HG03060 (cell line): Measurements from ENCODE around the gene IQGAP2.
"Not testable (repeated sequence)": the region's sequence is repeated elsewhere in the genome, so short reads cannot be mapped to it uniquely, and the experiment has no call there.

Source experiments
- ATAC-seq: cut with Tn5 transposase; IDR thresholded peaks from one replicate; pipeline ENCODE4 v1.9.1; 2021; ENCODE audit warnings: low read depth, moderate number of reproducible peaks; ENCODE audit not compliant: unreplicated experiment

Gene IQGAP2

GRCh38 chr5:76402886-76403765 lies at the start of gene IQGAP2:
Gene IQGAP2, plus strand, starts transcription at chr5:76403285. Its CDS starts 261 bp downstream, at chr5:76403546.
- peak; percentile 45 for ATAC-seq

- ATAC-seq, result no peak
These were observed 46.2 kb upstream of the IQGAP2 start for GRCh38 chr5:76356887-76357286.

GRCh38 chr5:76363352-76364225 lies 39.5 kb upstream of the IQGAP2 start:
- no peak for ATAC-seq

- ATAC-seq, result no peak
These were observed 38.9 kb upstream of the IQGAP2 start for GRCh38 chr5:76364226-76364589.

GRCh38 chr5:76365561-76365960 lies 37.5 kb upstream of the IQGAP2 start:
- ATAC-seq, result no peak

GRCh38 chr5:76366596-76366995 lies 36.5 kb upstream of the IQGAP2 start:
- ATAC-seq, result no peak

GRCh38 chr5:76367623-76368371 lies 35.3 kb upstream of the IQGAP2 start:
- no peak for ATAC-seq

- no peak for ATAC-seq
These were observed 34.1 kb upstream of the IQGAP2 start for GRCh38 chr5:76368941-76369340.

- not testable (repeated sequence) for ATAC-seq
These were observed 33.4 kb upstream of the IQGAP2 start for GRCh38 chr5:76369668-76370067.

- no peak for ATAC-seq
These were observed 31.1 kb upstream of the IQGAP2 start for GRCh38 chr5:76371960-76372322.

- ATAC-seq, result no peak
These were observed 30.6 kb upstream of the IQGAP2 start for GRCh38 chr5:76372323-76373054.

GRCh38 chr5:76376148-76376865 lies 26.8 kb upstream of the IQGAP2 start:
- no peak for ATAC-seq

- ATAC-seq, result no peak
These were observed 26.2 kb upstream of the IQGAP2 start for GRCh38 chr5:76376866-76377230.

- no peak for ATAC-seq
These were observed 24.7 kb upstream of the IQGAP2 start for GRCh38 chr5:76378355-76378754.

- no peak for ATAC-seq
These were observed 23.8 kb upstream of the IQGAP2 start for GRCh38 chr5:76379316-76379715.

- ATAC-seq, result no peak
These were observed 23.2 kb upstream of the IQGAP2 start for GRCh38 chr5:76379855-76380254.

GRCh38 chr5:76380346-76381066 lies 22.6 kb upstream of the IQGAP2 start:
- ATAC-seq, result no peak

- no peak for ATAC-seq
These were observed 19.8 kb upstream of the IQGAP2 start for GRCh38 chr5:76383126-76383832.
